A549 treated with CORT108297 at 1 μM for 4 hours (cell line): Measurements from ENCODE around the gene NT5C2. TPM values are rescaled to one million over a fixed set of nuclear protein-coding genes. Genes with fewer than 3 reads are reported as not detected.

ENCODE experiments used
- total RNA-seq: library from RNA; stranded (reverse); fragments of 200-300 nt; extraction: Qiagen RNA extraction; gene quantifications from 5 replicates; pipeline ENCODE4 v1.2.3, GENCODE V29; 2022

The NT5C2 gene
- total RNA-seq = 71.7 to 85.5 TPM (median 76.7 TPM) in 5 replicates

GRCh38 chr10:103193107-103193819, at the start of gene NT5C2:
Gene NT5C2 (minus strand): TSS chr10:103193272. CDS start chr10:103174958, 18,314 bp downstream.

Other genes starting within 250 kb of the NT5C2 start
- gene RPEL1, start 52.6 kb upstream of the NT5C2 start, total RNA-seq = 0.05 to 0.08 TPM (median 0.07 TPM) in 4 of 5 replicates, not detected in the other
- 22.8 to 31.4 TPM (median 25.0 TPM) in 5 replicates for gene INA, start 83.9 kb upstream of the NT5C2 start, total RNA-seq
- gene PCGF6, start 157.9 kb upstream of the NT5C2 start, total RNA-seq = 10.4 to 13.1 TPM (median 11.3 TPM) in 5 replicates
- 3.2 to 4.0 TPM (median 3.6 TPM) in 5 replicates for gene TAF5, start 174.7 kb upstream of the NT5C2 start, total RNA-seq
- gene ATP5MK, start 203.2 kb upstream of the NT5C2 start, total RNA-seq = 484 to 582 TPM (median 511 TPM) in 5 replicates
- 37.9 to 41.3 TPM (median 41.0 TPM) in 5 replicates for gene PDCD11, start 203.4 kb upstream of the NT5C2 start, total RNA-seq